Subcutaneous abdominal adipose tissue (tissue), 5 donors: ENCODE data around the gene BOLA1.
A peak's percentile ranks its signal among the peaks of the same experiment; 100 is the strongest.
"Not testable (repeated sequence)": the region's sequence is repeated elsewhere in the genome, so short reads cannot be mapped to it uniquely, and the experiment has no call there.

Experiments
- H3K27ac ChIP-seq: one replicate; pipeline ENCODE4 v1.7.0; 2013; ENCODE audit warnings: low read depth, mild to moderate bottlenecking, inconsistent platforms, low read length, moderate library complexity
- H3K27me3 ChIP-seq, 5 donors: one replicate each; pipeline ENCODE4 v1.7.0; 2013; ENCODE audit warnings: low read length in 5 of 5, inconsistent platforms in 1 of 5; ENCODE audit not compliant: control insufficient read depth in 5 of 5, insufficient read depth in 4 of 5
- H3K36me3 ChIP-seq, 5 donors: one replicate each; pipeline ENCODE4 v1.7.0; 2013; ENCODE audit warnings: low read length in 5 of 5; ENCODE audit not compliant: control insufficient read depth in 5 of 5, insufficient read depth in 5 of 5
- H3K4me1 ChIP-seq, 5 donors: one replicate each; pipeline ENCODE4 v1.7.0; 2013; ENCODE audit warnings: low read length in 5 of 5, mild to moderate bottlenecking in 3 of 5, moderate library complexity in 1 of 5; ENCODE audit not compliant: control insufficient read depth in 5 of 5, insufficient read depth in 5 of 5
- H3K4me3 ChIP-seq, 5 donors: one replicate each; pipeline ENCODE4 v1.7.0; 2013; ENCODE audit warnings: low read length in 5 of 5, low read depth in 1 of 5
- H3K9ac ChIP-seq, 5 donors: one replicate each; pipeline ENCODE4 v1.7.0; 2013; ENCODE audit warnings: low read length in 5 of 5, mild to moderate bottlenecking in 4 of 5, moderate library complexity in 3 of 5
- H3K9me3 ChIP-seq, 5 donors: one replicate each; pipeline ENCODE4 v1.7.0; 2013; ENCODE audit warnings: low read length in 5 of 5; ENCODE audit not compliant: control insufficient read depth in 5 of 5
- donor health status: healthy.
- donor health status: healthy.
- donor health status: healthy.
- donor health status: healthy.
- donor health status: healthy.

Gene BOLA1

DNA sequence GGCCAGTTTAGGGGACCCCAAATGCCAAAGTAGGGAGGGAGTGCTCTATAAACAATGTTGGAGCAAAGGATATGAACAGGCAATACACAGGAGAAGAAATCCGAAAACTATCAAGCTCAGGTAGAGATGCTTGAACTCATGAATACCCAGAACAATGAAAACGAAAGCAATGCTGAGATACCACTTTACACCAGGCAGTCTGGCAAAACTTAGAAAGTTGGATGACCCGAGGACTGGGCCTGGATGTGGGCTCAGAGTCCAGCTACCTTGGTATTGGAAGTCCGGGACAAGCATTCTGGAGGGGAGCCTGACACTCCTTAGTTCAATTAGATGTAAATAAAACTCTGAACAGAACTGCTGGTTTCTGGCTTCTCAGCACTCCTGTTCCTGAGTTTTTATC is 26.3 kb upstream of the BOLA1 start:
- H3K9me3 ChIP-seq, H3K4me1 ChIP-seq, H3K27ac ChIP-seq, H3K9ac ChIP-seq, H3K27me3 ChIP-seq, H3K36me3 ChIP-seq, H3K4me3 ChIP-seq: not testable (repeated sequence)

DNA sequence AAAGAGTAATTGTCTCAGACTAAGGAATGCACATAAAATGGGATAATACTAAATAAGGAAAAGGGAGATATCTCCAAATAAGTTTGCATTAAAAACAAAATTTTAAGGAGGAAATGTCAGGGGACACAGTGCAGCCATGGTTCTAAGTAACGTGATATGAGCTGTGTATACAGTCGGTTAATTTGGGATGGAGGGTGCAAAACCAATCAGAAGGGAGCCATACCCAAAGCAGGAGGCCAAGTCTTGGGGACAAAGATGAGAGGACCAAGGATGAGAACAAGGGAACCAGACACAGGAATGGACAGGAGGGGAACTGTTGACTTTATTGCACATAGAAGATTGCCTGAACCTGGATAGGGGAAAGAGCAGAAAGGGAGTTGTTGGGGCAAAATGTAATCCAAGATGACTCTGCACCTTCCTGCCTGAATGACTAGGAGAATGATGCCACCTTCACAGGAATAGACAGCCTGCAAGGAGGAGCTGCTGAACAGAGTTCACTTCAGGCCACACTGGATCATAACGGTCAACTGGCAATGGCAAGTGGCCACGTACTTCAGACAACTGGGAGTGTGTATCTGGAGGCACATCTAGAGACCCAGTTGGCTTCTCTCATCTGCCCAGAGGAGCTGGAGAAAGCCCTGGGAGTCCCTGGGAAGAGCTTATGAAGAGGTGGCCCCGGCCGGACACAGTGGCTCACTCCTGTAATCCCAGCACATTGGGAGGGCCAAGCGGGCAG is 22.0 kb upstream of the BOLA1 start:
- no peak overlapping the region for H3K27ac ChIP-seq
- no peak overlapping the region for H3K9ac ChIP-seq
- no peaks in the 10 kb centered on the region for H3K9me3 ChIP-seq
- peaks cover 0 to 3% (median 0%) of the 10 kb centered on the region in 5 donors for H3K4me1 ChIP-seq
- no peaks in the 10 kb centered on the region for H3K27me3 ChIP-seq
- H3K36me3 ChIP-seq: no peaks in the 10 kb centered on the region
- no peak overlapping the region for H3K4me3 ChIP-seq

DNA sequence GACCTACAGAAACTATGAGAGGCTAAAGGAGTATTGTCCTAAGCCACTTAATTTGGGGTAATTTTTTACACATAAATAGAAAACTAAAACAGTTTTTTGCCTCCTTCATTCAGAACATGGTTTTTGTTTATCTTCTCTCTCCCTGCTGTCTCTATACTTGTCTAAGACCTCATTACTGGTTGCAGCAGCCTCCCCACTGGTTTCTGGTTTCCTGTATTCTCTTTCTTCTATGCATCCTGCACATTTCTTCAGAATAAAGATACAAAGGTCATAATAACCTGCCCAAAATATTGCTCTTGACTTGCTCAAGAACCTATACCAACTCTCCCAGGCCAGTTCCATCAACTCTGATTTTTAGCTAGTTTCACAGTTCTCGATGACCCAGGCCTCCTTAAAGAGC is 19.8 kb upstream of the BOLA1 start:
- H3K27ac ChIP-seq: no peak overlapping the region
- H3K27me3 ChIP-seq: no peaks in the 10 kb centered on the region
- H3K36me3 ChIP-seq: no peaks in the 10 kb centered on the region

DNA sequence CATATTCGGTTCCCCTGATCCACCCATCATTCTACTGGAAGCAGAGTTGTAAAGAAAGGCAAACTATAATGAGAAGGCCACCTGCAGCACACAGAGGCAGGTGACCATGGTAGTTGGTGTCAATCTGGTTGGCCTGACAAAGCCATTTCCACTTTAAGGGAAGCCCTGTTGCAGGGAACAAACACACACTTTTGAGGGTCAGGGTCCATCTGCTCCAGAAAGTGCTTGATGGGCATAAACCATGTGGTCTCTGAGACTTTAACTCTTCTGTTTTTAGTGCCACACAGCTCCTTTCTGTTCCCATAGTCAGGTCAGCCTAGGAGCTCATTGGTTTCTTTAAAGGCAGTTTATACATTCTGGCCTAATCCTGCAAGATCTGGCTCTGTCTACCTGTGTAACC is 17.5 kb upstream of the BOLA1 start:
- Histone ChIP-seq H3K36me3 (no peaks in the 10 kb centered on the region), H3K9ac (no peak overlapping the region), H3K27ac (no peak overlapping the region), H3K4me1 (peaks cover 0 to 29% (median 18%) of the 10 kb centered on the region in 5 donors), H3K9me3 (no peaks in the 10 kb centered on the region), H3K4me3 (no peak overlapping the region), H3K27me3 (no peaks in the 10 kb centered on the region)

More for the DNA sequence above, 19.8 kb upstream of the BOLA1 start:
- no peaks in the 10 kb centered on the region for H3K9me3 ChIP-seq
- H3K9ac ChIP-seq: no peak overlapping the region
- no peak overlapping the region for H3K4me3 ChIP-seq
- peaks cover 0 to 9% (median 7%) of the 10 kb centered on the region in 5 donors for H3K4me1 ChIP-seq

DNA sequence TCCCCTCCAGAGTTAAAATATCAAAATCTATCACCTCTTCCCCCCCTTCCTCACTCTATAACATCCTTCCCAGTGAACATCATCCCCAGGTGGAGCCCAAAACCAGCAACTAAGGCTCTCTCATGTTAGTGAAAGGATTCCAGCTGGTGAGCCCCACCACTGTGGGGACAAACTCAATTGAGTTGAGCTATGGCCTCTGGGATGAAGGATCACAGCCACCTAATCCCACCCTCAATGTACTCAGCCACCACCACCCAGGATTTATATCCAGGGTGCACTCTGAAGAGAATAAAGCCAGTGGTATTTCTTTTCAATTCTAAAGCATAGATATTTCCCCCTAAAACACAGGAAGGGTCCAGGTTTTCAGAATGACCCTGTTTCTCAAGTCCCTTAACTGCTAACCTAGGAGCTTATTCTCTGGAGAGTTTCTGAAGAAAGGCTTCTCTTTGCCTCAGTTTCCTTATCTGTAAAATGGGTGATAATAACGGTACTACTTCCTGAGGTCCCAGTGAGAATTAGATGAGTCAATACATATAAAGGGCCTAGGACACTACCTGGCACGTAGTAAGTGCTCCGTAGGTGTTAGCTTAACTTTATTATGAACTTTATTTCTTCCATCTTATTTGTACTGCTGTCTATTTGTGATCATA is 15.6 kb upstream of the BOLA1 start:
- no peaks in the 10 kb centered on the region for H3K36me3 ChIP-seq
- no peak overlapping the region for H3K4me3 ChIP-seq
- H3K9me3 ChIP-seq: no peaks in the 10 kb centered on the region
- H3K4me1 ChIP-seq: peaks cover 0 to 37% (median 28%) of the 10 kb centered on the region in 5 donors
- H3K27me3 ChIP-seq: no peaks in the 10 kb centered on the region
- H3K27ac ChIP-seq: no peak overlapping the region
- no peak overlapping the region for H3K9ac ChIP-seq

DNA sequence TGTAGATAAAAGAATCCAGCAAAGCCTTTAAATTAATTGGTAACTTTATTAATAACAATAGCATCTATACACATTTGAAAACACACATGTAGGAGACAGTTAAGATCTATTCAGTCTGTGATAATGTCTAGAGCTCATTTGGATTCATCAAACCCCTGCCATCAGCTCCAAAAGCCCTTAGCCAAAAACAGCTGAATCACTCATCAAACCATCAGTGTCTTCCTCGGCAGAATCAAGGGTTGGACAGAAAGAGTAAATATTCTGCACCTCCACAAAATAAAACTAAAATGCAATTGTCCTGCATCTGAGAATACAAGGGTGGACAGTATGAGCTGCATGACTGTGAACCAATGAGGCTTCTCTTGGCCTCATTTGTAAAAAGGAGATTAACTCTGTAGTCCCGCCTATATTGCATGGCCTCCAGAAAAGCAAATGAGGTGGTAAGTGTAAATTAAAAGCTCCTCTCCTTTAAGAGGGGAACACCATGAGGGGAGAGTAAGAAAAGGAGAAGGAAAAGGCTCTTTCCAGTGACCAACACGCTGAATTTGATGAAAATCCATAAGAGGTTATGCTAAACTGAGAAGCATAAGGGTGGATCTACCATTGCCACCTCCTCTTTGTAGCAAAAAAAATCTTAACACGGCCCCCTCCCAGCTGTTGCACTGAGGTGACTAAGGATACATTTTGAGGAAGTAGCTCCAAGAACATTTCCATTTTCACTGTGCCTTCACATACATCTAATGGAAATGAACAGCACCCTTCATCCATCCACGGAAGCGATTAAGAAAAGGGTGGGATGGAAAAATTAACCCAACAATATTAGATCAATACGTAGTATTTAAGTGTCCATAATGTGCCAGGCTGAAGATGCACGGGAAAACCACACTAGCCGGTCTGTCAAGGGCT is 14.7 kb upstream of the BOLA1 start:
- Histone ChIP-seq H3K9me3 (no peaks in the 10 kb centered on the region), H3K9ac (peak overlapping the region; percentile 69 to 89 (median 84)), H3K4me1 (peaks cover 0 to 37% (median 32%) of the 10 kb centered on the region in 5 donors), H3K27me3 (no peaks in the 10 kb centered on the region), H3K27ac (peak overlapping the region; percentile 93), H3K4me3 (peak overlapping the region; percentile 62 to 89 (median 81)), H3K36me3 (no peaks in the 10 kb centered on the region)

DNA sequence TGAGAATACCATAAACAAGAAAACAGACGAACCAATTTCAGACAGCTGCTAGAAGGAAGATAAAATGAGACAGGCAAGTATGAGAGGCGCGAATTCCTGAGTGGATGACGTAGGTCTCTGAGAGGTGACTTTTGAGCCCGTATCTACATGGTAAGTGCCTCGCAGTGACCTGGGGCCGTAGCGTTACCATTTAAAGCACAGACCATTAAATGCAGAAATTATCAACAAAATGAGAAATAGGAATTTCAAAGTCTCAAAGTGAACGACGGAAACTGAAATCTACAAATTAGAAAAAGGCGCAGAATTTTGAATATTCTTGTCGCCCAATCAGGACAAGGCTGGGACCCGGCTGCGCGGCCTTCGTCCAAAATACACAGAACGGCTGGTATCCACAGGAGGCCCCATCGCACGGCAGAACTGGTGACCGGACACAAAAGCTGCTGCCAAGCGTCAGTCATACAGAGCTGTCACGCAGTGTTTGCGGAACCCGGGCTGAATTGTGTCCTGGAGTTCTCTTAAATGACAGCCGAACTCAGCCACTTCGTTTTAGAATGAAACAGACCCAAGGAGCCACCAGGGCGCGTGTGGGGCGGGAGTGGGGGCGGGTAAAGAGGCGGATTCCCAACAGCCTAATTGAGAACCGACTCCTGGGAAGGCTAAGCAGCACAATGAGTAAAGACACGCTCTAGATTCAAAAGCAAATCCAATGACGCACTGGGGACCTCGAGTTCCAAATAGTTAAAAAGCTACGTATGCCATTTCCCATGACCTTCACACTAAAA is 13.8 kb upstream of the BOLA1 start:
- H3K9me3 ChIP-seq: no peaks in the 10 kb centered on the region
- peak overlapping the region; percentile 62 to 89 (median 81) for H3K4me3 ChIP-seq
- peaks cover 0 to 37% (median 32%) of the 10 kb centered on the region in 5 donors for H3K4me1 ChIP-seq
- H3K27me3 ChIP-seq: no peaks in the 10 kb centered on the region
- H3K36me3 ChIP-seq: no peaks in the 10 kb centered on the region
- peak overlapping the region; percentile 74 to 89 (median 84) for H3K9ac ChIP-seq
- peak overlapping the region; percentile 93 for H3K27ac ChIP-seq

DNA sequence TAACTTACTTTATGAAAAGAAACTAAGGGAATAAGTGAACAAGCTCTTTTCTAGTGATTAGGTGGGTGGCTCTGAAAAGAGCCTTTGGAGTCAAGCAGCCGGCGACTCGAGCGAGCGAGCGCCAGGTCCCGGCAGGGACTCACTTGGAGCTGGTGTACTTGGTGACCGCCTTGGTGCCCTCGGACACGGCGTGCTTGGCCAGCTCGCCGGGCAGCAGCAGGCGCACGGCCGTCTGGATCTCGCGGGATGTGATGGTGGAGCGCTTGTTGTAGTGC is 13.3 kb upstream of the BOLA1 start:
- not testable (repeated sequence) for H3K27me3 ChIP-seq
- H3K4me3 ChIP-seq: peak overlapping the region; percentile 62 to 89 (median 81)
- peak overlapping the region; percentile 93 for H3K27ac ChIP-seq

DNA sequence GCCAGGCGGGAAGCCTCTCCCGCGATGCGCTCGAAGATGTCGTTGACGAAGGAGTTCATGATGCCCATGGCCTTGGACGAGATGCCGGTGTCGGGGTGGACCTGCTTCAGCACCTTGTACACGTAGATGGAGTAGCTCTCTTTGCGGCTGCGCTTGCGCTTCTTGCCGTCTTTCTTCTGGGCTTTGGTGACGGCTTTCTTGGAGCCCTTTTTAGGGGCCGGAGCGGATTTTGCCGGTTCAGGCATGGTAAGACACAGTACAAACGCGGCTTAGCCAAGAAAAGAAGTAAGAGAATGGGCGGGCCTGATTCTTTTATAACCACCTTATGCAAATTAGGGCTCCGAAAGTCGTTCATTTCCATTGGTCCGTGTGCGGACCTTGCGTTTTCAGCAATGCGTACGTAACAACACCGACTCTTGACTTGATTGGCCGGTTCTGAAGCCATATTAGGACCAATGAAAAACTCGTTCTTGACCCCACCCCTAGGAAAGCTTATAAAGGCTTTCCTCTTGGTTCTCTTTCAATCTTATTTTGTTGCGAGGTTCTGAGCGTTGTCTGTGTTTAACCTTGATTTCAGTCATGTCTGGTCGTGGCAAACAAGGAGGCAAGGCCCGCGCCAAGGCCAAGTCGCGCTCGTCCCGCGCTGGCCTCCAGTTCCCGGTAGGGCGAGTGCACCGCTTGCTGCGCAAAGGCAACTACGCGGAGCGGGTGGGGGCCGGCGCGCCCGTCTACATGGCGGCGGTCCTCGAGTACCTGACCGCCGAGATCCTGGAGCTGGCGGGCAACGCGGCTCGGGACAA is 12.8 kb upstream of the BOLA1 start:
- peak overlapping the region; percentile 93 for H3K27ac ChIP-seq
- H3K4me1 ChIP-seq: peaks cover 0 to 37% (median 32%) of the 10 kb centered on the region in 5 donors
- no peaks in the 10 kb centered on the region for H3K36me3 ChIP-seq
- H3K9ac ChIP-seq: peak overlapping the region; percentile 60 to 89 (median 84)
- peak overlapping the region; percentile 62 to 88 (median 81) for H3K4me3 ChIP-seq
- H3K27me3 ChIP-seq: no peaks in the 10 kb centered on the region
- H3K9me3 ChIP-seq: no peaks in the 10 kb centered on the region

More for the DNA sequence above, 13.3 kb upstream of the BOLA1 start:
- H3K36me3 ChIP-seq, H3K9me3 ChIP-seq: not testable (repeated sequence)
- Histone ChIP-seq H3K4me1 (peaks cover 0 to 37% (median 32%) of the 10 kb centered on the region in 5 donors), H3K9ac (peak overlapping the region; percentile 74 to 89 (median 84))
